Activated CD8-positive, alpha-beta T cell treated with anti-CD3 and anti-CD28 coated beads for 36 hours (primary cell): ENCODE measurements around the gene ABCA4. TPM values are rescaled to one million over a fixed set of nuclear protein-coding genes. Genes with fewer than 3 reads are reported as not detected.
"Not testable (repeated sequence)": the region's sequence is repeated elsewhere in the genome, so short reads cannot be mapped to it uniquely, and the experiment has no call there.

Experiments
- ATAC-seq: fragments of 200-7000 bp; cut with Tn5 transposase; one replicate; pipeline ENCODE4 v1.10.0; 2021; ENCODE audit warnings: mild to moderate bottlenecking, moderate library complexity
- CTCF ChIA-PET: fragments of 350-600 bp; sonication (Branson Sonifier 250); formaldehyde crosslinking; loops from one replicate; lab custom pipeline; 2021; ENCODE audit warnings: antibody characterized with exemption; lab: Charles Lee
- POLR2A ChIA-PET: fragments of 350-600 bp; sonication (Branson Sonifier 250); formaldehyde crosslinking; loops from one replicate; lab custom pipeline; 2021; ENCODE audit warnings: antibody characterized with exemption; lab: Charles Lee
- DNase-seq: peaks from one replicate; pipeline ENCODE4 v3.0.0-alpha.2; 2020
- H3K27ac Mint-ChIP-seq: one replicate; pipeline ENCODE4 v1.8.0; 2021; ENCODE audit warnings: mild to moderate bottlenecking, mixed read lengths
- H3K27me3 Mint-ChIP-seq: one replicate; pipeline ENCODE4 v1.8.0; 2021; ENCODE audit warnings: mixed read lengths
- H3K36me3 Mint-ChIP-seq: one replicate; pipeline ENCODE4 v1.8.0; 2021; ENCODE audit warnings: low read depth, mixed read lengths
- H3K4me1 Mint-ChIP-seq: one replicate; pipeline ENCODE4 v1.8.0; 2021; ENCODE audit warnings: low read depth, mixed read lengths
- H3K4me3 Mint-ChIP-seq: one replicate; pipeline ENCODE4 v1.8.0; 2021; ENCODE audit warnings: mild to moderate bottlenecking, moderate library complexity, mixed read lengths
- H3K9me3 Mint-ChIP-seq: one replicate; pipeline ENCODE4 v1.8.0; 2021; ENCODE audit warnings: mixed read lengths
- CTCF ChIP-seq: fragments of 200-600 bp; IDR thresholded peaks from one replicate; pipeline ENCODE4 v1.8.0; 2022; ENCODE audit warnings: antibody characterized with exemption, mild to moderate bottlenecking
- intact Hi-C: fragments of 100-400 bp; cut with micrococcal nuclease; formaldehyde crosslinking; loops from one replicate; pipeline ENCODE4 v1.10.0; 2022
- total RNA-seq, 2 experiments: library from RNA; stranded (reverse); gene quantifications; one replicate each; pipeline ENCODE4 v1.2.3, GENCODE V29; 2021

Gene ABCA4
- total RNA-seq, 2 experiments from 2014 or later = not detected

- CTCF ChIA-PET = interaction anchor here (0.6 kb wide), 1 partner anchor 24 kb away, joined by 3 read pairs; no protein-coding TSS in a partner anchor
- no peaks in the 10 kb centered on the region for H3K36me3 Mint-ChIP-seq
- DNase-seq = no peak
- H3K4me1 Mint-ChIP-seq = no peaks in the 10 kb centered on the region
- H3K9me3 Mint-ChIP-seq = no peaks in the 10 kb centered on the region
- intact Hi-C loops = no loop called here
- H3K4me3 Mint-ChIP-seq = no peak overlapping the region
- TF ChIP-seq CTCF = no peak
- POLR2A ChIA-PET = no interaction called here
- peaks cover 6% of the 10 kb centered on the region for H3K27me3 Mint-ChIP-seq
- no peak overlapping the region for H3K27ac Mint-ChIP-seq
- ATAC-seq = no peak
Observed at GRCh38 chr1:94002046-94002787, 118.7 kb downstream of the ABCA4 start.

GRCh38 chr1:94001397-94002045 lies 119.4 kb downstream of the ABCA4 start:
- H3K36me3 Mint-ChIP-seq = no peaks in the 10 kb centered on the region
- POLR2A ChIA-PET = no interaction called here

GRCh38 chr1:94000510-94001282 lies 120.3 kb downstream of the ABCA4 start:
- ATAC-seq = no peak
- POLR2A ChIA-PET = no interaction called here
- Mint-ChIP-seq H3K4me1 (no peaks in the 10 kb centered on the region), H3K4me3 (no peak overlapping the region), H3K27me3 (peaks cover 11% of the 10 kb centered on the region), H3K27ac (no peak overlapping the region), H3K9me3 (no peaks in the 10 kb centered on the region), H3K36me3 (no peaks in the 10 kb centered on the region)
- TF ChIP-seq CTCF = no peak
- intact Hi-C loops = no loop called here
- DNase-seq = no peak
- CTCF ChIA-PET = interaction anchor here (1.0 kb wide), 1 partner anchor 26 kb away, joined by 3 read pairs; no protein-coding TSS in a partner anchor

More at GRCh38 chr1:94001397-94002045, 119.4 kb downstream of the ABCA4 start:
- intact Hi-C loops = no loop called here
- H3K27me3 Mint-ChIP-seq = peaks cover 8% of the 10 kb centered on the region
- no peaks in the 10 kb centered on the region for H3K9me3 Mint-ChIP-seq
- ATAC-seq (no peak), DNase-seq (no peak)
- no peak for TF ChIP-seq CTCF
- no peaks in the 10 kb centered on the region for H3K4me1 Mint-ChIP-seq
- H3K4me3 Mint-ChIP-seq = no peak overlapping the region
- CTCF ChIA-PET = interaction anchor here (0.6 kb wide), 1 partner anchor 24 kb away, joined by 3 read pairs; no protein-coding TSS in a partner anchor
- no peak overlapping the region for H3K27ac Mint-ChIP-seq

GRCh38 chr1:93999840-94000415 lies 121.0 kb downstream of the ABCA4 start:
- H3K9me3 Mint-ChIP-seq = no peaks in the 10 kb centered on the region
- TF ChIP-seq CTCF = no peak
- H3K27ac Mint-ChIP-seq = no peak overlapping the region
- no peak overlapping the region for H3K4me3 Mint-ChIP-seq
- intact Hi-C loops = no loop called here
- no peaks in the 10 kb centered on the region for H3K4me1 Mint-ChIP-seq
- CTCF ChIA-PET = interaction anchor here (1.0 kb wide), 1 partner anchor 26 kb away, joined by 3 read pairs; no protein-coding TSS in a partner anchor
- POLR2A ChIA-PET = no interaction called here
- no peak for ATAC-seq
- no peak for DNase-seq
- no peaks in the 10 kb centered on the region for H3K36me3 Mint-ChIP-seq
- peaks cover 10% of the 10 kb centered on the region for H3K27me3 Mint-ChIP-seq

- H3K4me1 Mint-ChIP-seq, H3K4me3 Mint-ChIP-seq, H3K27me3 Mint-ChIP-seq, DNase-seq, CTCF ChIA-PET, intact Hi-C loops, POLR2A ChIA-PET, H3K9me3 Mint-ChIP-seq, H3K36me3 Mint-ChIP-seq, H3K27ac Mint-ChIP-seq, ATAC-seq: not testable (repeated sequence)
Observed at GRCh38 chr1:93998532-93998931, 122.4 kb downstream of the ABCA4 start.
